Peyer's patch (tissue), 4 donors: Measurements from ENCODE around the gene TMEM200B. TPM values are rescaled to one million over a fixed set of nuclear protein-coding genes. Genes with fewer than 3 reads are reported as not detected.
"Not testable (repeated sequence)": the region's sequence is repeated elsewhere in the genome, so short reads cannot be mapped to it uniquely, and the experiment has no call there.

ENCODE experiments used
- DNase-seq, 3 donors: peaks; one replicate each; pipeline ENCODE4 v3.0.0-alpha.2; 2017 to 2019
- H3K27ac ChIP-seq, 4 donors: fragments of 200-600 bp; sonication (generic); one replicate each; pipeline ENCODE4 v1.5.1; 2016 to 2019
- H3K27me3 ChIP-seq, 2 donors: fragments of 200-600 bp; sonication (generic); one replicate each; pipeline ENCODE4 v1.5.1; 2019
- H3K36me3 ChIP-seq, 3 donors: fragments of 200-600 bp; sonication (generic); one replicate each; pipeline ENCODE4 v1.5.1; 2016 to 2019
- H3K4me1 ChIP-seq, 4 donors: fragments of 200-600 bp; sonication (generic); one replicate each; pipeline ENCODE4 v1.5.1; 2016 to 2019
- H3K4me3 ChIP-seq, 4 donors: fragments of 200-600 bp; sonication (generic); 1 replicate in 3 of 4; 2 replicates in 1 of 4; pipeline ENCODE4 v1.5.1; 2016 to 2019; ENCODE audit warnings: mild to moderate bottlenecking in 1 of 4
- H3K9me3 ChIP-seq, 4 donors: fragments of 200-600 bp; sonication (generic); one replicate each; pipeline ENCODE4 v1.5.1; 2016 to 2019; ENCODE audit warnings: mild to moderate bottlenecking in 1 of 4
- CTCF ChIP-seq, 6 experiments: fragments of 450-650 bp in 4 of 6; fragments of 200-600 bp in 2 of 6; sonication (generic) in 1 of 6; IDR thresholded peaks; one replicate each; pipeline ENCODE4 v1.5.1; 2017 to 2019; ENCODE audit warnings: antibody characterized with exemption in 6 of 6, mild to moderate bottlenecking in 3 of 6, moderate library complexity in 1 of 6
- POLR2A ChIP-seq, 2 donors: fragments of 450-650 bp; IDR thresholded peaks; one replicate each; pipeline ENCODE4 v1.5.1; 2017; ENCODE audit warnings: antibody characterized with exemption in 2 of 2, mild to moderate bottlenecking in 2 of 2, moderate library complexity in 2 of 2
- total RNA-seq, 4 donors: library from RNA; depleted of rRNA; stranded (reverse); fragments of >200 nt; gene quantifications; one replicate each; pipeline ENCODE4 v1.1.0, GENCODE V29; 2016

The TMEM200B gene
- total RNA-seq, 4 donors from 2014 or later, result 2.0 to 2.8 (median 2.3) TPM

- H3K4me1 ChIP-seq, result no peaks in the 10 kb centered on the region
- H3K27me3 ChIP-seq, result no peaks in the 10 kb centered on the region
- H3K9me3 ChIP-seq, result no peaks in the 10 kb centered on the region
- H3K4me3 ChIP-seq, result no peak overlapping the region
- H3K36me3 ChIP-seq, result peaks cover 0 to 9% (median 0%) of the 10 kb centered on the region in 3 donors
- no peak for TF ChIP-seq POLR2A (IDR thresholded peaks at IDR 0.05)
- TF ChIP-seq CTCF (IDR thresholded peaks at IDR 0.05), result no peak
- DNase-seq, result no peak
- no peak overlapping the region for H3K27ac ChIP-seq
Measured at GRCh38 chr1:29090937-29091618, 32.6 kb downstream of the TMEM200B start.

- H3K4me3 ChIP-seq, result no peak overlapping the region
- peaks cover 0 to 9% (median 0%) of the 10 kb centered on the region in 3 donors for H3K36me3 ChIP-seq
- no peak for TF ChIP-seq CTCF (IDR thresholded peaks at IDR 0.05)
- no peak for TF ChIP-seq POLR2A (IDR thresholded peaks at IDR 0.05)
- H3K27me3 ChIP-seq, result no peaks in the 10 kb centered on the region
- no peaks in the 10 kb centered on the region for H3K9me3 ChIP-seq
- no peaks in the 10 kb centered on the region for H3K4me1 ChIP-seq
- DNase-seq, result no peak
- H3K27ac ChIP-seq, result no peak overlapping the region
Measured at GRCh38 chr1:29084196-29084521, 39.5 kb downstream of the TMEM200B start.

GRCh38 chr1:29083317-29084195, 40.1 kb downstream of the TMEM200B start:
- no peak for TF ChIP-seq POLR2A (IDR thresholded peaks at IDR 0.05)
- no peak for TF ChIP-seq CTCF (IDR thresholded peaks at IDR 0.05)
- DNase-seq, result no peak
- H3K36me3 ChIP-seq, result peaks cover 0 to 6% (median 0%) of the 10 kb centered on the region in 3 donors
- H3K27me3 ChIP-seq, result no peaks in the 10 kb centered on the region
- H3K4me3 ChIP-seq, result no peak overlapping the region
- H3K27ac ChIP-seq, result no peak overlapping the region
- no peaks in the 10 kb centered on the region for H3K9me3 ChIP-seq
- H3K4me1 ChIP-seq, result no peaks in the 10 kb centered on the region

- H3K27ac ChIP-seq, result no peak overlapping the region
- no peaks in the 10 kb centered on the region for H3K9me3 ChIP-seq
- H3K4me1 ChIP-seq, result no peaks in the 10 kb centered on the region
- no peak for DNase-seq
- no peaks in the 10 kb centered on the region for H3K27me3 ChIP-seq
- TF ChIP-seq CTCF (IDR thresholded peaks at IDR 0.05), result no peak
- TF ChIP-seq POLR2A (IDR thresholded peaks at IDR 0.05), result no peak
- no peak overlapping the region for H3K4me3 ChIP-seq
- no peaks in the 10 kb centered on the region for H3K36me3 ChIP-seq
Measured at GRCh38 chr1:29082519-29082918, 41.2 kb downstream of the TMEM200B start.

GRCh38 chr1:29081201-29081600, 42.5 kb downstream of the TMEM200B start:
- TF ChIP-seq POLR2A (IDR thresholded peaks at IDR 0.05), result no peak
- TF ChIP-seq CTCF (IDR thresholded peaks at IDR 0.05), result no peak
- Histone ChIP-seq H3K4me3 (no peak overlapping the region), H3K27ac (no peak overlapping the region), H3K36me3 (no peaks in the 10 kb centered on the region), H3K4me1 (no peaks in the 10 kb centered on the region), H3K27me3 (no peaks in the 10 kb centered on the region), H3K9me3 (no peaks in the 10 kb centered on the region)
- no peak for DNase-seq

- not testable (repeated sequence) for DNase-seq, H3K4me1 ChIP-seq, H3K27ac ChIP-seq
Measured at GRCh38 chr1:29079916-29080629, 43.6 kb downstream of the TMEM200B start.

More at GRCh38 chr1:29079916-29080629, 43.6 kb downstream of the TMEM200B start:
- not testable (repeated sequence) for H3K36me3 ChIP-seq, H3K9me3 ChIP-seq, H3K4me3 ChIP-seq, H3K27me3 ChIP-seq
